ENCODE data around the gene FAM114A1.

The FAM114A1 gene

DNA sequence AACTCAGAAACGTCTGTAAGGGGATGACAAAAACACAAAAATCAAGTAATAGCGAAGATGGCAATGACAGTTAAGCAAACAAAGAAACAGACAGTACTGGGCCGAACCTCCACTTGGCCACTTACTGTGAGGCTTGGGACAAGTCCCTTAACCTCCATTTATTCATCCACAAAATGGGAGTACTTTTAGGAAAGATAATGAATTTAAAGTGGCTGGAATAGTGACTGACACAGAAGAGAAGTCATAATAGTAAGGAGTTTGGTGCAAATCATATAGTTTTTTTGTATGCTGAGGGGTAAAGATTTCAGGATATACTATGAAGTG, 9.5 kb upstream of the FAM114A1 start:
- DNase-seq (ENCODE audit: low read depth in 2 of 2) = no peak

DNA sequence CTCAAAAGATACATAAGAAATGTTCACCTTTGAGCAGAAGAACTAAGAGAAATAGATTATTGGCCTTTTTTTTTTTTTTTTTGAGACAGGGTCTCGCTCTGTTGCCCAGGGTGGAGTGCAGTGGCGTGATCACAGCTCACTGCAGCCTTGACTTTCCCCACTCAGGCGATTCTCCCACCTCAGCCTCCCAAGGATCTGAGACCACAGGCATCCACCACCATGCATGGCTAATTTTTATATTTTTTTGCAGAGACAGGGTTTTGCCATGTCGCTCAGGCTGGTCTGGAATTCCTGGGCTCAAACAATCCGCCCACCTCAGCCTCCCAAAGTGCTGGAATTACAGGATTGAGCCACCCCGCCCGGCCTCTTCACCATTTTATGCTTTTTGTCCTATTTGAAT, 8.1 kb upstream of the FAM114A1 start:
- no peak for DNase-seq (ENCODE audit: low read depth in 2 of 2)

DNA sequence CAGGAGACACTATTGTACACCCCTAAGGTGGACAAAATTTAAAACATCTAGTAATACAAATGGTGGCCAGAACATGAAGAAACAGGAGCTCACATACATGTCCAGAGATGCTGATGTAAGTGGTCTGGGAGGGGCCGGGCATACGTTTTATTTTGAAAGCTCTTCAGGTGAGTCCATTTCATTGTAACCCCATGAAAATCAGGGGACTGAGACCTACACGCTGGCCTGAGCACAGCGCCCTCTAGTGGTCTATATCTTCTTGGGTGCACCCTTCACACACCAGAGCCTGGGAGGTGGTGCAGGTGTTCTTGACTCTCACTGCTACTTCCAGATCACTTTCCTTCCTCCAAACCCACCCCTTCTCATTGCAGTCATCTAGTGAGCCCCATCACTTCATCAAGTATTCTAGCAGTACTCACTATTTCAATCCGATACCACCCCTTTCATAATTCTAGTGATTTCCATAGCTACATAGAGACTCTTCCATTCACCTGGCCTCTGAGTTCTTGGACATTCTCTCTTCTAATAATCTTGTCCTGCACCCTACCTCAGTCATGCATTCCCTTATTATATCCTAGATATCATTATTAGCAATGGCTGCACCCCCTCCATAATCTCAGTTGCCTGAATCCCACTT, 6.7 kb upstream of the FAM114A1 start:
- DNase-seq (ENCODE audit: low read depth in 2 of 2) = peak; percentile 21 to 38

DNA sequence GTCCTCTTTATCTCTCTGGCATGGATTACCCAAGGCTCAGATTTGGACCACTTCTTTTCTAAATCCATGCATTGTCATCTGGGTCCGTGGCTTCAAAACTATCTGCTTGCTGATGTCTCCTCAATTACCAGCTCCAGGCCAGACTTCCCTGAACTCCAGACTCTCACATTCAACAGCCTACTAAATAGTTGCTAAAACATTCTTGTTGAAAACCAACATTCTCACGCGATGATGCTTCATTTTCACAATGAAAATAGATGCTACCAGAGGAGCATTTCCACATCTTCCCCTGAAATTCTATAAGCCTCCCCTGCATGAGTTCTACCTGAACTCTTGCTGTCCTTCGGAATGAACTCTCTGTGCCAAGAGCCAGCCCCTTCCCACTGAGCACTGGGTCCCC, 5.8 kb upstream of the FAM114A1 start:
- DNase-seq (ENCODE audit: low read depth in 2 of 2) = no peak

GRCh38 chr4:38865445-38865844, 2.2 kb upstream of the FAM114A1 start:
- no peak for DNase-seq (ENCODE audit: low read depth in 2 of 2)

DNA sequence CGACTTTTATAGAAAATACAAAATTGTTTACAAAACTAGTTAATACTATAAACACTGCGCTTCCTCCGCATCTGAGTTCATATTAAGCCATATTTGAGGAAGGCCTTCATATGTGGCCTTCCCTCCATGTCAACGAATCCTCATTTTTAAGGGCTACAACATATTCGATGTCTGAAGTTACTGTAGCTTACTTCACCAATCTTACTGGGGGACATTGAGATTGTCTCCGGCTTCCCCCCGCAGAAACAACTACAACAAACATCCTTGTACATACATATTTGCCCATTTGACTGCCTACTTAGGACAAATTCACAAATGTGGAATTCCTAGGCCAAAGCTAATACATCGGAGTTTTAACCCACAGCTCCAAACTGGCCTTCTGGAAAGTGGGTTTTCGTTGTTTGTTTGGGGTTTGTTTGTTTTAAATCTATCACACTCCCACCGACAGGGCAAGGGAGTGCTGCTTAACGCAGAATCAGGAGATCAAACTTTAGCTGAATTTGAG, 581 bp upstream of the FAM114A1 start:
- no peak for DNase-seq (ENCODE audit: low read depth in 2 of 2)

- DNase-seq (ENCODE audit: low read depth in 2 of 2) = no peak
Observed at GRCh38 chr4:38868059-38868960, 704 bp downstream of the FAM114A1 start.

GRCh38 chr4:38869511-38869910, 1.9 kb downstream of the FAM114A1 start:
- no peak for DNase-seq (ENCODE audit: low read depth in 2 of 2)

DNA sequence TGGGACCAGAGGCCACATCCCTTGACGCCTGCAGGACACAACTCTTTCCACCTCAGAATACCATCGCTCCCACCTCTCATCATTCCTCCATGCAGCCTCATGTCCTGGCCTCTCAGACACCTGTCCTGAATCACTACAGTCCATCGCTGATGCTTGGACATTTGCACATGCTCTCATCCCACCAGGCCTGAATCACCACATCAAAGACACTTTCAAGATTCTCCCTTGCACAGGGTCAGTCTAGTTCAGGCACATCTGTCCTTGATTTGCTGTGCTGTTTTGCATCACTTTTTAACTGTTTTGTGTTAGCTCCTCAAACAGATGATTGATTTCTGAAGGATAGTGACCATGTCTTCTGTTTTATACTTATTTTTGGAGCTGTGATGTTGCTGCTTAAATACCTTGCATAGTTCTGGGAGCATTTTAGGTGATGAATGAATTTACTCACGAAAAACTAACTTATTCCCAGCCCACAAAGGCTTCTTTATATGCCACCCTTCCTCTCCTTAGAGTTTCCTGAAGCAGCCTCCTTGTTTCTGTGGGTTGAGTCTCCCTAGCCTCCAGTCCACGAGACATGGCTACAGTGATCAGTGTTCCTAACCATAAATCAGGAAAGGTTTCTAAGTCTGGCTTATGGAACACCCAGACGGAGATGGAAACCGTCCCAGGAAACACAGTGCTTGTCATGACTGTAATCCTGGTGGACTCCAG, 2.6 kb downstream of the FAM114A1 start:
- no peak for DNase-seq (ENCODE audit: low read depth in 2 of 2)

GRCh38 chr4:38871593-38871992, 4.0 kb downstream of the FAM114A1 start:
- no peak for DNase-seq (ENCODE audit: low read depth in 2 of 2)

DNA sequence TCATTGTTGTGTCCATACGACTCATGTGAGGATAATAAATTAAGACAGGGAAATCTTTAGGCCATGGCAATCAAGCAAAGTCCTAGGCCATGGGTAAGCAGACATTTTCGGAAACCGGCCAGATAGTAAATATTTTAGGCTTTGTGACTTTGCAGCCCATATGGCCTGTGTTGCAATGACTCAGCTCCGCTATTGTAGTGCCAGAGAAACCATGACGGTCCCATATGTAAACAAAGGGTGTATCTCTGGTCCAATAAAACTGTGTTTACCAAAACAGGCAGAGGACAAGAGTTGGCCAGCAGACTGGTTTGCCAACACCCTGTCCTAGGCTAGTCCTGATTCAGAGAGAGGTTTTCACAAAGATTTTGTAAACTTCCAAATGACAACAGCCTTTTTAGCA, 5.0 kb downstream of the FAM114A1 start:
- DNase-seq (ENCODE audit: low read depth in 2 of 2) = no peak

GRCh38 chr4:38873290-38873944, 5.8 kb downstream of the FAM114A1 start:
- DNase-seq (ENCODE audit: low read depth in 2 of 2) = no peak

GRCh38 chr4:38876636-38877035, 9.0 kb downstream of the FAM114A1 start:
- DNase-seq (ENCODE audit: low read depth in 2 of 2) = no peak

DNA sequence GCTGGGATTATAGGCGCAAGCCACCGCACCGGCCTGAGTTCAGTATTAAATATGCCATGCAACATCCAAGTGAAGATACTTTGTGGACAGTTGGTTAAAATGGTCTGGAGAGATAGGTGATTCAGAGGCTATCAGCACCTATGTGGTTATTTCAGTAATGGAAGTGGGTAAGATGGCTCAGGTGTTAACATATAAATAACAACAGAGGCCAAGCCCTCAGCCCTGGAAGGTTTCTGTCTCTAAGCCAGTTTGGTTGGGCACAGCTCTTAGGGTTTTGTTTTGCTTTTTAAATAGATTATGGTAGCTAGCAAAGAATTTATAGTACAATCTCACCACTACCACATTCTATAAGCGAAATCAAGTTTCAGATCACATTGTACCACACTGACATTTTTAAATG, 16.6 kb downstream of the FAM114A1 start:
- DNase-seq (ENCODE audit: low read depth in 2 of 2) = no peak

- no peak for DNase-seq (ENCODE audit: low read depth in 2 of 2)
Observed at GRCh38 chr4:38889143-38889542, 21.5 kb downstream of the FAM114A1 start.

GRCh38 chr4:38891051-38891983, 23.7 kb downstream of the FAM114A1 start:
- DNase-seq (ENCODE audit: low read depth in 2 of 2) = no peak

DNA sequence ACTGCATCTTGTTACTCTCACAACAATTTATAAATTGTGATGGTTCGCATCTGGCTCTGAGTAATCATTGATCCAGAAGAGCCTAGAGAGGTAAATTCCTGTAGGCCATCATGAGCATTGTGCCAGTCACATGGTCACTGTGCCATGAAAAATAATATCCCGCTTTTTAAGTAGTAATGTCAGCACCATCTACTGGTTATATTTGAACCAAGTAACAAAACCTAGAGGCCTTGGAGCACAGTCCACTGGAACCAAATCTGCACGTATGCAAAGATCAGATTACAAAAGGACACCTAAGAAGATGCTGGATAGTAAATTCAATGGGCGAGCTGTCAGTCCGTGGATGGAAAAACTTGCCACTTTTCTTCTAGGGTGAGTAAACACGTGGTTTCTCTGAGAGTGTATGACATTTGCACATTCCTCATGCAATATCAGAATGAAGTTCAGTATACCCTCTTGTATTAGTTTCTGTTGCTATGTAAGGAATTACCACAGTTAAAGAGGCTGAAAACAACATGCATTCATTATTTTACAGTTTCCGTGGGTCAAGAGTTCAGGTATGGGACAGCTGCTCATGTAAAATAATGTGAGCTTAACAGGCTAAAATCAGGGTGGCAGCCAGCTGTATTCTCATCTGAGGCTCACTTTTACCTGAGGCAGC, 26.8 kb downstream of the FAM114A1 start:
- DNase-seq (ENCODE audit: low read depth in 2 of 2) = no peak

- DNase-seq (ENCODE audit: low read depth in 2 of 2) = no peak
Observed at GRCh38 chr4:38896940-38897339, 29.3 kb downstream of the FAM114A1 start.

DNA sequence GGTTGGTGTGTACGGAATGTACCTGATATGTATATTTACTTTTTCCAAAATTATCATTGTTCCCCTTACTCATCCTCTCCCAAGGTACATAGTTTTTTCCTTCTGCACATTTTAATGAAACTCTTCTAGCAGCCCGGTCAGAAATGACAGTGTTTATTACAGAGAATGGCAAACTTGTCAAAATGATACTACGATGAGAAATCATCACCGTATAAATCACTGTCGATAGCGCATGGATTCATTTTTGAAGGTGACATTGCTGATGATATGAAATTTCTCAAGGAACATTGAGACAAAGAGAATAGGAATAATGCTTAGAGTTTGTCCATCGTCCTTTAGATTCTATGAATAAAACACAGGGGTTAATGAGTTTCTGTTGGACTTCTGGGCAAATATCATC, 30.6 kb downstream of the FAM114A1 start:
- DNase-seq (ENCODE audit: low read depth in 2 of 2) = no peak

DNA sequence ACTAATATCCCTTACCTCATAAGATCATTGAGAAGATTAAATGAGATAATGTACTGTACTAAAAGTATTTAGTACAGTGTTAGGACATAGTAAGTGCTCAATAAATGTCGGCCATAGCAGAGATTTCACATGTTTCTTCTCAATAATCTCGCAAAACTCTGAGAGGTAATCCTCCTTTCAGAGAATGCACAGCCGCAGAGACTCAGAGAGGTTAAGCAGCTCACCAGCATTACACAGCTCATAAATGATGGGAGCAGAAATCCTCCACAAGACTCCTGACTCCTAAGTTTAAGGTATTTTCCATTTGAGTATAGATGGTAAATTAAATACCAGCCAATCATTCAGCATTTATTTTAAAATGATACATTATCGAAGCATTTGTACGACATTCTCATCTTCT, 34.6 kb downstream of the FAM114A1 start:
- DNase-seq (ENCODE audit: low read depth in 2 of 2) = no peak

All from stimulated activated CD8-positive, alpha-beta memory T cell treated with anti-CD3 and anti-CD28 coated beads, Interleukin-15, amount 100 ng/mL, for 48 hours (primary cell).